GM21825 (cell line): ENCODE results near the gene SOD3.
A peak's percentile ranks its signal among the peaks of the same experiment; 100 is the strongest.

Source experiments
- ATAC-seq: cut with Tn5 transposase; IDR thresholded peaks from one replicate; pipeline ENCODE4 v1.9.1; 2021; ENCODE audit warnings: mild to moderate bottlenecking, moderate library complexity; ENCODE audit not compliant: unreplicated experiment

The SOD3 gene, protein sequence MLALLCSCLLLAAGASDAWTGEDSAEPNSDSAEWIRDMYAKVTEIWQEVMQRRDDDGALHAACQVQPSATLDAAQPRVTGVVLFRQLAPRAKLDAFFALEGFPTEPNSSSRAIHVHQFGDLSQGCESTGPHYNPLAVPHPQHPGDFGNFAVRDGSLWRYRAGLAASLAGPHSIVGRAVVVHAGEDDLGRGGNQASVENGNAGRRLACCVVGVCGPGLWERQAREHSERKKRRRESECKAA

DNA sequence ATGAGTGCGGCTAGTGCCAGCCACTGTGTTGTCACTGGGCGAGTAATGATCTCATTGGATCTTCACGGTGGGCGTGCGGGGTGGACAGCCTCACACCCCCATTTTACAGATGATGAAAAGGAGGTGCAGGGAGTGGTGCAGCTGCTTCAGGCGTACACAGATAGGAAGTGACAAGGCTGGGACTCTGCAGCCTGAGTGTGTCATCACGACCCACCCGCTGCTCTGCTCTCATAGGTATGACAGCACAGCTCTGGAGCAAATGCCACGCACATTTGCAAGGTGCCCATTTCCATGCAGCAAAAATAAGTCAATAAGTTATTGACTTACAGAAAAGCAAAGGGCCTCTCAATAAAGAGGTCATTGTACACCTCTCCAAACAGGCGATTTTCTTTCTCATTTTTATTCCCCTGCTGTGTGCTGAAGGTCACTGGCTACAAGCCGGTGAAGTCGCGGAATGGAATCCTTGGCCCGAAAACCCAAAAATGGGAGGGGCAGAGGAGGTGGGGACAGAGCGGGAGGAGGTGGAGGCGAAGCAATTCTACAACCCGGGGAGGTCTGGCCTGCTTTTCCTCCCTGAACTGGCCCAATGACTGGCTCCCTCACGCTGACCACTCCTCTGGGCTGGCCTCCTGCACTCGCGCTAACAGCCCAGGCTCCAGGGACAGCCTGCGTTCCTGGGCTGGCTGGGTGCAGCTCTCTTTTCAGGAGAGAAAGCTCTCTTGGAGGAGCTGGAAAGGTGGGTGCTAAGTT, at the start of gene SOD3:
SOD3 (plus strand) TSS at position 658 of the 750 bp plus-strand sequence. CDS start 3,949 bp downstream, outside the sequence.
- no peak for ATAC-seq

DNA sequence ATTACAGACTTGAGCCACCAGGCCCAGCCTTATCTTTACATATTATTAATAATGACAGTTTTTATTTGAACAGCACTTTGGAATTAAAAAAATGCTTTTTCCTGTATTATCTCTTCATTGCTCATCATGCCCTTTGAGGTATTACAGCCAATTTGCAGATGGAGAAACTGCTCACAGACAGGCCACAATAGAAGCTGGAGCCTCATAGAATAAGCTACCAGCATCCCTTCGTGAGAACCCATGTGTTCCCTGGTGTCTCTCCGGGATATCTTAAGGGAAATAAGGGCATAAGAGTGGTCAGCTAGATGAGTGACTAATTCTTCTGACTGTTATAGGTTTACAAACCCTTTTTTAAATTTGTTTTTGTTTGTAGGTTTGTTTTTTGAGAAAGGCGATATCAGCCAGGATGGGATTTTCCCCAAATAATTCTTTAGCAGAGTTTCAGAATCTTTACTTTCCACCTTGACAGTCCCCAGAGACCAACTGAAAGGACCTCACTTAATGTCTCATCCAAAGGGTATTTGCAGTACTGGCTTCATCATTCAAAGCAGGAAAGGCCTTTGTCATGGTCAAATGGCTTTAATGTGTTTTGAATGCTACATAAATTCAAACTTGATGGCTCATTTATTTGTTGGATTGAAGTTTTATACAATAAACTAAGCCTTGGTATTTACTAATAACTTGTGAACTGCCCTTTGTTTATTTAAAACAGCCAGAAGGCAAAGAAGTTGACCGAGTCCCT, 48.0 kb upstream of the SOD3 start:
- no peak for ATAC-seq

DNA sequence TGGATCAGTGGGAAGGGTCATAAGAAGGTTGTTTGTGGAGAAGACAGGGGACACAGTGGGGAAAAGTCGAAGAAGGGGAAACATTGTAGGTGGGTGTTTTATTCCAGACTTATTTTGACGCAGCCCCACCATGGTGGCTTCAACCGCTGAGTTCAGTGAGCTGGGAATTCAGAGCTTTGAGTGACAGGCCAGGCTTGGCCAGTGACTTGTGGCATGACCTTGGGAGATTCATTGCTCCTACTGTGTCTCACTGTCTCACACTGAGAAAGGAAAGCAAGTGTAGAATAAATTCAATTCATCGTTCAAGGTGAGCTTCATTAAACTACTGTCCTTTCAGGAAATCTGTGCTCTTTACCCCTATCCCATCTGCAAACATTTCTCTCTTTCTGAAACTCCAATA, 47.4 kb upstream of the SOD3 start:
- no peak for ATAC-seq

DNA sequence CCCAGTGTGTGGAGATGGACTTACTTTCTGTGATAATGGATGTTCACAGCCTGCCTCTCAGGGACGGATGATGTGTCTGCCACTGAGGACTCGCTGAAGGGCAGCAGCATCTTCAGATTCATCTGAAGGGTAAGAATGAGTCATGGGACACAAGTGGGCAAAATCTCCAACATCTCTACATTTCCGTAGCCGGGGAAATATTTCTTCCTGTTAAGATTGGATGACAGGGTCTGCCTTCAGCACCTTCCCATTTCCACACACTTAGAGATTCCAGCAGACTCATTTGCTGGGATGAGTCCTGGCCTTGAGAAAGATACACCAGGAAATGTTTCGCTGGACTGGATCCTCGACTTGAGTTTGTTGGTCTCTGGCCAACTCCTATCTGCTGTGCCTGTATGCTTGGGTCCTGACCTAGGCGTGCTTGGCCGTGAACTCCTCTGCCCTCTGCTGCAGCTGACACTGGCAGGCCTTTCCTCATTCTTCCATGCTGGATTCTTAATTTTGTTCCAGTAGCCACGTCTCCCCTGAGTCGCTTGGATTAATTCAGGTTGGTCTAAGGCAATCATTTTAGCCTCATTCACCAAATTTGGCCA, 46.5 kb upstream of the SOD3 start:
- no peak for ATAC-seq

DNA sequence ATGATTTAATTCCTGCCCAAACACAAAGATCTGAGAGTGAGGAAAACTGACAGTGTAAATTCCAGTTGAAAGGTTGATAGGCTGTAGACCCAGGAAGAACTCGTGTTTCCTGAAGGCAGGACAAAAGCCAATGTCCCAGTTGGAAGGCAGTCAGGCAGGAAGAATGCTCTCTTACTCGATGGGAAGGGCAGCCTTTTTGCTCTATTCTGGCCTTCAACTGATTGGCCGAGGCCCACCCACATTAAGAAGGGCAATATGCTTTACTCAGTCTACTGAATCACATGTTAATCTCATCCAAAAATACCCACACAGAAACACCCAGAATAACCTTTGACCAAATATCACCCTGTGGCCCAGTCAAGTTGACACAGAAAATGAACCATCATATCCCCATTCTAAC, 45.3 kb upstream of the SOD3 start:
- ATAC-seq, result no peak

DNA sequence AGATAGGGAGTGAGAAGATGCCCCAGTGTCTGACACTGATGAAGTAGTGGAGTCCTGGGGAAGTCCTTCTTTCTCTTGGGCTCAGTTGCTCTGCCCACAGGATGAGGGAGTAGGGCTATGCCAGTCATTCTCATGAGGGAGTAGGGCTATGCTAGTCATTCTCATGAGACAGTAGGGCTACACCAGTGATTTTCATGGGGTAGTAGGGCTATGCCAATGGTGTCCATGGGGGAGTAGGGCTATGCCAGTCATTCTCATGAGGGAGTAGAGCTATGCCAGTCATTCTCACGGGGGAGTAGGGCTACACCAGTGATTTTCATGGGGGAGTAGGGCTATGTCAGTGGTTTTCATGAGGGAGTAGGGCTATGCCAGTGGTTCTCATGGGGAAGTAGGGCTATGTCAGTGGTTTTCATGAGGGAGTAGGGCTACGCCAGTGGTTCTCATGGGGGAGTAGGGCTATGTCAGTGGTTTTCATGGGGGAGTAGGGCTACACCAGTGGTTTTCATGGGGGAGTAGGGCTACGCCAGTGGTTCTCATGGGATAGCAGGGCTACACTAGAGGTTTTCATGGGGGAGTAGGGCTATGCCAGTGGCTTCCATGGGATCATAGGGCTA, 43.3 kb upstream of the SOD3 start:
- ATAC-seq, result no peak

DNA sequence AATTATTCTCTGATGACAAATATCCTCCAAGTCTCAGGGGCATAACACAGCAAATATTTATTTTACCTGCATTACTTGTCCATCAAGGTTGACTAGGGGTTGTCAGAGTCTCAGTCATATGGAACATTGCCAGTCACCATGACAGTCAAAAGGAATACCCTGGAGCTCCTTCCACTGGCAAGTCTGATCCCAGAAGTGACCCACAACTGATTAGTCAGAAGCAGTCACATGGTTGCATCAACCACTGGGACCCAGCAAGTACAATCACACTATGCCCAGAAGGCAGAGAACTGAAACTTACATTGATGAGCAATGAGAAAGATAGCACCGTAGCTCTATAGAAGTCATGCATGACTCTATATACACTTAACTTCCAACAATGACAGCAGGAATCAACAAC, 41.9 kb upstream of the SOD3 start:
- no peak for ATAC-seq

DNA sequence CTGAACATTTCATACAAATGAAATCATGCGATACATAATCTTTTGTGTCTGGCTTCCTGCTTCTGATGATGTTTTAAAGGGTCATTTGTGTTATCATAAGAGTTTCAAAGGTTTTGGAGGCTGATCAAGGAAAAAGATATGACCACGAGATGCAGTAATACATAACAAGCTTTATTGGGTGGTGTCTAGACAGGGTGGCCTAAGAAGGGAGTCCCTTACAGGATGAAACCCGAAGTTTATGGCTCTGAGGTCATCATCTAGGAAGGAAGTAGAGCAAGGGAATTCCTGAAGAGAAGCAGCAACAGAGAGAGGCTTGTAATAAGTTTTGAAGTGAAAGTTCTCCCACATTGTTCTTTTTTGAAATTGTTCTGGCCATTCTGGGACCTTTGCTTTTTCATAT, 40.8 kb upstream of the SOD3 start:
- no peak for ATAC-seq

DNA sequence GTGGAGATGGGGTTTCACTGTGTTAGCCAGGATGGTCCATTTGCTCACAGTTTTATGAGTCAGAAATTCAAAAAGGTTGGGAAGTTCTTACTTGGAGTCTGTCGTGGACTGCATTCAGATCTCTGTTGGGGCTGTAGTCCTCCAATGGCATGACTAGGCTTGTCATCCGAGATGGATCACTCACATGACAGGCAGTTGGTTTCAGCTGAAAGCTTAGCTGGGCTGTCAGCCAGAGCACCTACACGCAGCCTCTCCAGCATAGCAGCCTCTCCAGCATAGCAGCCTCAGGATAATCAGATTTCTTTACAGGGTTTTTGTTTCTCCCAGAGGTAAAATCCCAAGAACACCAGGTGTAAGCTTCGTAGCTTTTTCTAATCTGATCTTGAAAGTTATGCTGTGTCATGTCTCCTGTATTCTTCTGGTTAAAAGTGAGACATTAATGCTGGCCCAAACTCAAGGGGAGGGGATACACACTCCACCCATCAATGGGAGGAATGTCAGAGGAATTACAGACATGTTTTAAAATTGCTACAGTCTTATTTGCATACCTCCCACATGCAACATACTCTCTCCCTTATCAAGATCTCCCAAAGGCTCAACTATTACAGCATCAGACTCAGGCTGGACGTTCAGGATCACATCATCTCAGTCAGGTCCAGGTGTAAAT, 31.6 kb upstream of the SOD3 start:
- ATAC-seq, result no peak

DNA sequence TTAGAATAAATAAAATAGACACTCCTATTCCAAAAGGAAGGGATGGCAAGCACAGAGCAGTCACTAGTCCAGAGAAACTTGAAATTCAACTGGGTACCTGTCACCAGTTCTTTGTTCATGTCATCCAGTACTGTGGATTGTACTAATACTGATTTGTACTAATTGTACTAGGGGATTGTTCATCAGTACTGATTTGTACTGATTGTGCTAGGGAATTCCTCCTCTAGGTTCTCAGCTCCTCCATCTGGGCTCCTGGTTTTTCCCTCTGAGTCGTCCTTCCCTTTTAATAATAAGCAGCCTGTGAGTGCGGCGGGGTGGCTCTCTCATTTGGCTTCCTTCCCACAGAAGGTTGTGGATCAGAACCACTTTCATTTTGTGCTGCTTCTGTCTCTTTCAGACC, 31.0 kb upstream of the SOD3 start:
- no peak for ATAC-seq

DNA sequence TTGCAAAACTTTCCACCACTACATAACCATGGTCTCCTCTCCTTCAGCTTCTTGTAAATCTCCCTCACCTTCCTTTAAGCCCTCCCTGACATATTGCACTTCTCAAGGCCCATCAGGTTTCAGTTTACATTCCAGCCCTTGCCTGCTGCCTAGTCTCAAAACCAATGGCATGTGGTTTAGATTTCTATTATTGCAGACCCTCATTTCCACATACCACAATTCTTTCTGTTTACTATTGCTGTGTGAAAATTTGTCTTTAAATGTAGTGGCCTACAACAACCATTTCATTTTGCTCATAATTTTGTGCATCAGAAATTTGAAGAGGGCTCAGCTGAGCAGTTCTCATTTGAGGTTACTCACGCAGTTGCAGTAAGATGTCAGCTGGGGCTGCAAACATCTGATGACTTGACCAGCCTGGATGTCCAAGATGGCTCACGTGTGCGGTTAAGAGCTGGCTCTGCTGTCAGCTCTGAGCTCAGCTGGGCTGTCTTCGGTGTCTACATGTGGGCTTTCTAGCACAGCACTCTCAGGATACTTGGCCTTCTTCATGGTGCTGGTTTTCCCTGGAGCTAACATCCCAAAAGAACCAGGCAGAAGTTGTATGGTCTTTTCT, 29.9 kb upstream of the SOD3 start:
- ATAC-seq, result no peak

DNA sequence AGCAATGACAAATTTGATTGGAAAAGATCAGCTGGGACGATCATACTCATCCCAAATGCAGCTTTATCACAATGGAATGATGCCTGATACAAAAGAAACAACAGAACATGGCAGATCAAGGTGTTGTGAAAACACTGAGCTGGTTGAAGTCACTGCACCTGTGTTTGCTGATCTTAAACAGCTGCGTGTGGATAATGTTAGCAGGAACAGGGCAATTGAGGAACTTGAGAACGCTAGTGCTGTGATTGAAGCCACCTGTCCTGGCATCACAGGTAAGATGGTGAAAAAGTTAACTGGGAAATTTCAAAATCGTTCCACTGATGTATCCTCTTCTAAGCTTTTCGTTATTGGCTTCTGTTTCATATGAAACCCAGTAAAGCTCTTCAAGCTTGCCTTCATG, 27.4 kb upstream of the SOD3 start:
- no peak for ATAC-seq

DNA sequence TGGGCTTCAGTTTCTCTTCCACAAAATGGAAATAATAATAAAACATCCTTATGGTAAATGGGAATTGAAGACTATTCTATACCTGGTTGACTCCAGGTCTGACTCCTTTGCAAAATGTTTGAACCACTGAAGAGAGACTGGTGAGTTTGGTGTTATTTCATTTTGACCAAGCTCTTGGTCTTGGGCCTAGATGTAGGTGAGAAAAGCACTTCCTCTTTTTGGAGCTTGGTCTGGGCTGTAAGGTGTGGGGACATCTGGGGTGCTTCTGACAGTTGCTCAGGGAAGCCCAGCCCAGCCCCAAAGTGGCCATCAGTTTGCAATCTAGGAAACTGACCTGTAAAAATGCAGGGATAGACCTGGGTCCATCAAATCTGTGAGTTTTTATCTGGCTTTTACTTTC, 26.8 kb upstream of the SOD3 start:
- ATAC-seq, result peak; percentile 78

DNA sequence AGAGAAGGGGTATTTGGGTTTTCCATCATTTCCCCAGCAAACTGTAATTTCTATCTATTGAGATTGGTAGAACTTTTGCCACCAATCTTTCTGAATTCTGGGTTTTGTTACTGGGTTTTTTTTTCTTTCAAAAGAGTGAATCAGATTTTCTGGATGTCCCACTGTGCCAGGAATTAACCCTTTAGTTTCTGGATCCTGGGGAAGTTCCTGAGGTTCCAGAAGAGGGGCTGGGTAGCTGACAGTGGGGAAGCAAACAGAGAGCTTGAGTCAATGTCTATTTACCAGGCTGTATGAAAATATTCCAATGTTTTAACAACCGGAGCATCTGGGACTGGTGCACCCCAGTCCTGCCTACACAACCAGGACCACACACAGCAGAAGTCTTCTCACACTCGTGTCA, 25.8 kb upstream of the SOD3 start:
- no peak for ATAC-seq

DNA sequence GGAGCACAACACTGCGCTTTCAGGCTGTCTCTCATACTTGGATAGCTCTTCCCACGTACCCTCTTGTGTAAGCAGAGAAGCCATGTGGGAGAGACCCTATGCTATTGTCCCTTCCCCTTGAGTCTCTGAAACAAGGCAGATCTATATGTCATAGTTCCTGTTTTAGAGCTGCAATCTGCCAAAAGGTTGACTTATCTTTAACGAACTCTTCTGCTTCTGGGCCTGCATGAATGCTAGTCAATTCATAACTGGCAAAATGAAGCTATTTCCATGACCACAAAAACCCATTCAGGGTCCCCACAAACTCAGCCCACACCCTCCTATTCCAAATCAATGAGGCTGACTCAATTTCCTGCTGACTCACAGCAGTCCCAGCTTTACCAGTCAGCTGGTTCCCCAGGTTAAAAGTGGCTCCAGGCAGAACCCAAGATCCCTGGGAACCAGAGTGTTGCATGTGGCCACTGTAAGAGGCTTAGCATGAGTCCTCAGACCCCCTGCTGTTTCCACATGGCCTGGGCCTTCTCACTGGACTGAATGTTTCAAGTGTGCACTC, 25.3 kb upstream of the SOD3 start:
- peak; percentile 68 for ATAC-seq

DNA sequence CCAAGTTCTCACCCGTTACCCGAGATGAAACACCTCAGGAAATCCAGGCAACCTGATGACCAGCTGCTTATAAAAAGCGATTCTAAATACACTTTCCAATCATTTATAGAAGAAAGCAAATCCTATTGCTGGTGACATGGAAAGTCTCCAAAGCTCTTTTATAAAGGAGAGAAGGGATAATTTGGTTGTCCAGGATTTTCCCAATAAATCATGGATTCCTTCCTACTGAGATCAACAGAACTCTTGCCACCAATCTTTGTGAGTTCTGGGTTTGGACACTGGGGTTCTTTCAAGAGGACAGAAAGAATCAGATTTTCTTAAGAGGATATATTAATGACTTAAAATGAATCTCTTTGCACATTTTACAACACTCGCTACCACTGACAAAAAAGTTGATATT, 24.7 kb upstream of the SOD3 start:
- no peak for ATAC-seq

DNA sequence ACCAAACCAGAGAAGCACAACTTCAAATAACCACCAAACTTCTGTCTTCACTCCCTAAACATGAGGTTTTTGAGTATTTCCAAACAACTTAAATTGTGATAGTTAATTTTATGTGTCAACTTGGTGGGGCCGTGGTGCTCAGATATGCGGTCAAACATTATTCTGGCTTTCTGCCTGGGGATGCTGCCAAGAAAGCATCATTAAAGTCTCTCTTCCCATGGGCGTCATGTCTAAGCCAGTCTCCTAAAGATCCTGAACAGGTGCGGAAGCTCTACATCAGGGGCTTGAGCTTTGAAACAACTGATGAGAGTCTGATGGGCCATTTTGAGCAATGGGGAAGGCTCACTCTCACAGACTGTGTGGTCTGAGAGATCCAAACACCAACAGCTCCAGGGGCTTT, 24.1 kb upstream of the SOD3 start:
- no peak for ATAC-seq

DNA sequence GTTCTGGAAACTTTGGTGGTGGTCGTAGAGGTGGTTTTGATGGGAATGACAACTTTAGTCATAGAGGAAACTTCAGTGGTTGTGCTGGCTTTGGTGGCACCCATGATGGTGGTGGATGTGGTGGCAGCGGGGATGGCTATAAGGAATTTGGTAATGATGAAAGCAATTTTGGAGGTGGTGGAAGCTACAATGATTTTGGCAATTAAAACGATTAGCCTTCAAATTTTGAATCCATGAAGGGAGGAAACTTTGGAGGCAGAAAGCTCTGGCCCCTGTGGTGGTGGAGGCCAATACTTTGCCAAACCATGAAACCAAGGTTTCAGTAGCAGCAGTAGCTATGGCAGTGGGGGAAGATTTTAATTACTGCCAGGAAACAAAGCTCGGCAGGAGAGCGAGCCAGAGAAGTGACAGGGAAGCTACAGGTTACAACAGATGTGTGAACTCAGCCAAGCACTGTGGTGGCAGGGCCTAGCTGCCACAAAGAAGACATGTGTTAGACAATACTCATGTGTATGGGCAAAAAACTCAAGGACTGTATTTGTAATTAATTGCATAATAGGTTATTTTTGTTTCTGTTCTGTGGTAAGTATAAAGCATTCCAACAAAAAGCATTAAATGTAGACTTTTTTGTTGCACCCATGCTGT, 23.2 kb upstream of the SOD3 start:
- ATAC-seq, result no peak

DNA sequence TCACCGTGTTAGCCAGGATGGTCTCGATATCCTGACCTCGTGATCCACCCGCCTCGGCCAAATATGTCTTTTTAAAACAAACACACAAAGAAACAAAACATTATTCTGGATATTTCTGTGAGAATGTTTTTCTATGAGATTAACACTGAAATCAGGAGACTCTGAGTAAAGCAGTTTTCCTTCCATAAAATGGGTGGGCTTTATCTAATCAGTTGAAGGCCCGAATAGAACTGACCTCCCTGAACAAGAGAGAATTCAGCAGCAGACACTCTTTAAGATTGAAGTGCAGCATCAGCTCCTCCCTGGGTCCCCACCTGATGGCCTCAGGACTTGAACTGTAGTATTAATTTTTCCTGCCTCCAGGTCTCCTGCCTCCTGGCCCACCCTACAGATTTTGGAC, 22.4 kb upstream of the SOD3 start:
- ATAC-seq, result no peak
